Tibial nerve (tissue), 4 donors: ENCODE data around the gene LYPLAL1. TPM values are rescaled to one million over a fixed set of nuclear protein-coding genes. Genes with fewer than 3 reads are reported as not detected.
"Not testable (repeated sequence)": the region's sequence is repeated elsewhere in the genome, so short reads cannot be mapped to it uniquely, and the experiment has no call there.

Experiments used
- DNase-seq, 2 donors: peaks; one replicate each; pipeline ENCODE4 v3.0.0-alpha.2; 2019; ENCODE audit warnings: low spot score in 2 of 2
- H3K27ac ChIP-seq, 4 donors: fragments of 200-600 bp; sonication (generic) in 3 of 4; one replicate each; pipeline ENCODE4 v1.5.1; 2017 to 2019; ENCODE audit warnings: mild to moderate bottlenecking in 1 of 4
- H3K27me3 ChIP-seq, 2 donors: fragments of 200-600 bp; sonication (generic) in 1 of 2; one replicate each; pipeline versions ENCODE4 v1.5.1 to v1.6.0; 2017 to 2019
- H3K36me3 ChIP-seq, 3 donors: fragments of 200-600 bp; sonication (generic); one replicate each; pipeline ENCODE4 v1.5.1; 2018 to 2019
- H3K4me1 ChIP-seq, 4 donors: fragments of 200-600 bp; sonication (generic) in 3 of 4; one replicate each; pipeline ENCODE4 v1.5.1; 2017 to 2019
- H3K4me3 ChIP-seq, 4 donors: fragments of 200-600 bp; sonication (generic) in 3 of 4; one replicate each; pipeline ENCODE4 v1.5.1; 2017 to 2019; ENCODE audit warnings: mild to moderate bottlenecking in 1 of 4, moderate library complexity in 1 of 4
- H3K9me3 ChIP-seq, 4 donors: fragments of 200-600 bp; sonication (generic) in 3 of 4; one replicate each; pipeline ENCODE4 v1.5.1; 2017 to 2019
- CTCF ChIP-seq, 5 experiments: fragments of 200-600 bp in 3 of 5; fragments of 450-650 bp in 2 of 5; sonication (generic) in 3 of 5; IDR thresholded peaks; one replicate each; pipeline ENCODE4 v1.5.1; 2016 to 2019; ENCODE audit warnings: antibody characterized with exemption in 5 of 5, mild to moderate bottlenecking in 3 of 5, moderate library complexity in 2 of 5
- EP300 ChIP-seq, 2 donors: sonication (generic); formaldehyde crosslinking; IDR thresholded peaks; one replicate each; pipeline ENCODE4 v1.6.1; 2017; ENCODE audit warnings: antibody characterized with exemption in 2 of 2, mild to moderate bottlenecking in 1 of 2
- POLR2A ChIP-seq, 2 donors: fragments of 450-650 bp; IDR thresholded peaks; one replicate each; pipeline ENCODE4 v1.6.1; 2017; ENCODE audit warnings: antibody characterized with exemption in 2 of 2, mild to moderate bottlenecking in 2 of 2, moderate library complexity in 2 of 2
- WGBS, 2 donors: methylation state at CpG; one replicate each; pipeline ENCODE4 v1.1.5; 2018; 5-methylcytosine and 5-hydroxymethylcytosine counted together
- total RNA-seq, 4 donors: library from RNA; depleted of rRNA; stranded (reverse); fragments of >200 nt; gene quantifications; one replicate each; pipeline ENCODE4 v1.1.0, GENCODE V29; 2016

The LYPLAL1 gene
- total RNA-seq, 4 donors from 2014 or later: 19.2 to 52.2 (median 22.1) TPM

- no peak for DNase-seq
- WGBS, 2 donors: 42 to 50% methylated on average over 1 of the region's 1 CpG
- Histone ChIP-seq H3K4me1 (no peaks in the 10 kb centered on the region), H3K9me3 (no peaks in the 10 kb centered on the region), H3K4me3 (no peak overlapping the region), H3K27ac (no peak overlapping the region), H3K27me3 (no peaks in the 10 kb centered on the region), H3K36me3 (peaks cover 0 to 11% (median 0%) of the 10 kb centered on the region in 3 donors)
- TF ChIP-seq EP300 (IDR thresholded peaks at IDR 0.05): no peak
- TF ChIP-seq POLR2A (IDR thresholded peaks at IDR 0.05): no peak
- no peak for TF ChIP-seq CTCF (IDR thresholded peaks at IDR 0.05)
These were observed 73.8 kb downstream of the LYPLAL1 start for GRCh38 chr1:219247441-219247840.

- not testable (repeated sequence) for H3K27me3 ChIP-seq, H3K4me1 ChIP-seq, H3K9me3 ChIP-seq, H3K27ac ChIP-seq, DNase-seq, H3K4me3 ChIP-seq
- peaks cover 0 to 11% (median 0%) of the 10 kb centered on the region in 3 donors for H3K36me3 ChIP-seq
- WGBS, 2 donors: 93 to 97% methylated on average over 2 of the region's 2 CpGs
These were observed 76.8 kb downstream of the LYPLAL1 start for GRCh38 chr1:219250468-219250867.

GRCh38 chr1:219257751-219258150 lies 84.1 kb downstream of the LYPLAL1 start:
- Histone ChIP-seq H3K27ac (no peak overlapping the region), H3K36me3 (peaks cover 0 to 7% (median 0%) of the 10 kb centered on the region in 3 donors)

GRCh38 chr1:219261454-219261853 lies 87.8 kb downstream of the LYPLAL1 start:
- Histone ChIP-seq H3K36me3 (peaks cover 0 to 7% (median 0%) of the 10 kb centered on the region in 3 donors), H3K9me3 (peaks cover 0 to 17% (median 8%) of the 10 kb centered on the region in 4 donors), H3K4me1 (peaks cover 0 to 9% (median 0%) of the 10 kb centered on the region in 4 donors), H3K27ac (no peak overlapping the region), H3K4me3 (no peak overlapping the region), H3K27me3 (no peaks in the 10 kb centered on the region)
- 72 to 100% methylated on average over 2 of the region's 2 CpGs for WGBS, 2 donors
- no peak for DNase-seq
- TF ChIP-seq POLR2A (IDR thresholded peaks at IDR 0.05) (no peak), EP300 (IDR thresholded peaks at IDR 0.05) (no peak), CTCF (IDR thresholded peaks at IDR 0.05) (no peak)

More at GRCh38 chr1:219257751-219258150, 84.1 kb downstream of the LYPLAL1 start:
- peaks cover 0 to 22% (median 9%) of the 10 kb centered on the region in 4 donors for H3K9me3 ChIP-seq
- no peak for TF ChIP-seq EP300 (IDR thresholded peaks at IDR 0.05)
- no peak for TF ChIP-seq CTCF (IDR thresholded peaks at IDR 0.05)
- no peak for TF ChIP-seq POLR2A (IDR thresholded peaks at IDR 0.05)
- H3K27me3 ChIP-seq: no peaks in the 10 kb centered on the region
- H3K4me1 ChIP-seq: no peaks in the 10 kb centered on the region
- 46 to 47% methylated on average over 2 of the region's 2 CpGs for WGBS, 2 donors
- H3K4me3 ChIP-seq: no peak overlapping the region
- DNase-seq: no peak
